PC-3 (cell line): ENCODE results near the gene GPC5. TPM values are rescaled to one million over a fixed set of nuclear protein-coding genes. Genes with fewer than 3 reads are reported as not detected.
A peak's percentile ranks its signal among the peaks of the same experiment; 100 is the strongest.

Source experiments
- ATAC-seq: fragments of 200-7000 bp; cut with Tn5 transposase; 2 replicates; pipeline ENCODE4 v1.9.1; 2020; ENCODE audit warnings: mild to moderate bottlenecking, moderate library complexity
- BruUV-seq: library from RNA; stranded (reverse); fragments of 400-500 nt; replicated peaks from 2 replicates; lab custom pipeline; 2021; lab: Mats Ljungman, UMichigan
- CTCF ChIA-PET: fragments of 300-600 bp; sonication (Branson Sonifier 250); formaldehyde crosslinking; loops from one replicate; lab custom pipeline; 2022; ENCODE audit warnings: antibody characterized with exemption; lab: Charles Lee
- POLR2A ChIA-PET: fragments of 300-600 bp; sonication (Branson Sonifier 250); formaldehyde crosslinking; loops from one replicate; lab custom pipeline; 2022; ENCODE audit warnings: antibody characterized with exemption; ENCODE audit not compliant: unreplicated experiment; lab: Charles Lee
- DNase-seq: peaks from one replicate; pipeline ENCODE4 v3.0.0-alpha.2; 2015
- H2AFZ ChIP-seq: fragments of 300-600 bp; sonication (generic); 2 replicates; pipeline ENCODE4 v1.6.0; 2016; ENCODE audit warnings: antibody characterized with exemption, low read length
- H3F3A ChIP-seq: fragments of 300-600 bp; sonication (generic); one replicate; pipeline ENCODE4 v1.6.0; 2017; ENCODE audit warnings: antibody characterized with exemption, low read length, control low read depth, mild to moderate bottlenecking; ENCODE audit not compliant: unreplicated experiment
- H3K27ac ChIP-seq: fragments of 300-600 bp; sonication (generic); 2 replicates; pipeline ENCODE4 v1.5.1; 2016; ENCODE audit warnings: mild to moderate bottlenecking, low read length
- H3K27me3 ChIP-seq: fragments of 300-600 bp; sonication (generic); 2 replicates; pipeline ENCODE4 v1.6.1; 2016; ENCODE audit warnings: low read length, mixed read lengths
- H3K36me3 ChIP-seq: fragments of 300-600 bp; sonication (generic); 2 replicates; pipeline ENCODE4 v1.6.1; 2016; ENCODE audit warnings: low read depth, mixed run types, low read length, mixed read lengths
- H3K4me1 ChIP-seq: fragments of 300-600 bp; sonication (generic); 2 replicates; pipeline ENCODE4 v1.5.1; 2016; ENCODE audit warnings: low read length; ENCODE audit not compliant: insufficient read depth
- H3K4me2 ChIP-seq: fragments of 300-600 bp; sonication (generic); 2 replicates; pipeline ENCODE4 v1.6.0; 2016; ENCODE audit warnings: low read length
- H3K4me3 ChIP-seq: fragments of 300-600 bp; sonication (generic); 2 replicates; pipeline ENCODE4 v1.5.1; 2016; ENCODE audit warnings: mild to moderate bottlenecking, low read length, mixed read lengths
- H3K79me2 ChIP-seq: fragments of 300-600 bp; sonication (generic); 2 replicates; pipeline ENCODE4 v1.6.1; 2017; ENCODE audit warnings: low read length, mixed read lengths
- H3K9ac ChIP-seq: fragments of 300-600 bp; sonication (generic); 2 replicates; pipeline ENCODE4 v1.6.0; 2016; ENCODE audit warnings: mild to moderate bottlenecking, low read length
- H3K9me2 ChIP-seq: fragments of 300-600 bp; sonication (generic); replicated peaks from 2 replicates; pipeline ENCODE4 v1.6.1; 2016; ENCODE audit warnings: mixed run types, low read length, mixed read lengths
- H3K9me3 ChIP-seq: fragments of 300-600 bp; sonication (generic); 2 replicates; pipeline ENCODE4 v1.6.1; 2016; ENCODE audit warnings: low read length, mixed read lengths
- H4K20me1 ChIP-seq: fragments of 300-600 bp; sonication (generic); 2 replicates; pipeline ENCODE4 v1.6.1; 2016; ENCODE audit warnings: low read length, mixed read lengths
- EZH2 ChIP-seq: fragments of 300-600 bp; sonication (generic); IDR thresholded peaks from one replicate; pipeline ENCODE4 v1.6.1; 2017; ENCODE audit warnings: antibody characterized with exemption, mild to moderate bottlenecking, low read length; ENCODE audit not compliant: unreplicated experiment
- EZH2phosphoT487 ChIP-seq: fragments of 300-600 bp; sonication (generic); IDR thresholded peaks from 2 replicates; pipeline ENCODE4 v1.6.1; 2018; ENCODE audit warnings: mild to moderate bottlenecking, antibody characterized with exemption, low read length, borderline replicate concordance
- intact Hi-C: fragments of 100-400 bp; cut with micrococcal nuclease; formaldehyde crosslinking; loops from 2 replicates; pipeline ENCODE4 v1.9.0; 2023
- microRNA-seq: library from miRNA; unstranded; fragments of <30 nt; microRNA quantifications from one replicate; pipeline ENCODE4 v1.1.0, GENCODE V29; 2020; ENCODE audit not compliant: unreplicated experiment
- total RNA-seq: library from RNA; depleted of rRNA; stranded (reverse); fragments of >200 nt; gene quantifications from 2 replicates; pipeline ENCODE4 v1.2.3, GENCODE V29; 2014; rRNA removed
- TF ChIP-seq, protein P1 (sequence below): fragments of 300-600 bp; sonication (generic); conservative IDR thresholded peaks from 2 replicates; pipeline ENCODE4 v1.5.1; 2017; ENCODE audit warnings: antibody characterized with exemption, low read depth, mild to moderate bottlenecking, low read length

Gene GPC5
- total RNA-seq, 1 experiment from 2014 or later, result not detected

- no peaks in the 10 kb centered on the region for H3K9me3 ChIP-seq
- BruUV-seq, result no TSS peak
- no peak overlapping the region for H3K9ac ChIP-seq
- intact Hi-C loops, result no loop called here
- POLR2A ChIA-PET, result no interaction called here
- H3K79me2 ChIP-seq, result no peaks in the 10 kb centered on the region
- DNase-seq, result peak; percentile 6
- no peaks in the 10 kb centered on the region for H4K20me1 ChIP-seq
- no peak overlapping the region for H3K27ac ChIP-seq
- H3K36me3 ChIP-seq, result no peaks in the 10 kb centered on the region
- no peaks in the 10 kb centered on the region for H3K27me3 ChIP-seq
- CTCF ChIA-PET, result no interaction called here
- H3F3A ChIP-seq, result no peaks in the 10 kb centered on the region
- ATAC-seq, result no peak
- no peaks in the 10 kb centered on the region for H3K4me1 ChIP-seq
- TF ChIP-seq EZH2phosphoT487 (no peak), EZH2 (no peak)
- TF ChIP-seq, protein P1, sequence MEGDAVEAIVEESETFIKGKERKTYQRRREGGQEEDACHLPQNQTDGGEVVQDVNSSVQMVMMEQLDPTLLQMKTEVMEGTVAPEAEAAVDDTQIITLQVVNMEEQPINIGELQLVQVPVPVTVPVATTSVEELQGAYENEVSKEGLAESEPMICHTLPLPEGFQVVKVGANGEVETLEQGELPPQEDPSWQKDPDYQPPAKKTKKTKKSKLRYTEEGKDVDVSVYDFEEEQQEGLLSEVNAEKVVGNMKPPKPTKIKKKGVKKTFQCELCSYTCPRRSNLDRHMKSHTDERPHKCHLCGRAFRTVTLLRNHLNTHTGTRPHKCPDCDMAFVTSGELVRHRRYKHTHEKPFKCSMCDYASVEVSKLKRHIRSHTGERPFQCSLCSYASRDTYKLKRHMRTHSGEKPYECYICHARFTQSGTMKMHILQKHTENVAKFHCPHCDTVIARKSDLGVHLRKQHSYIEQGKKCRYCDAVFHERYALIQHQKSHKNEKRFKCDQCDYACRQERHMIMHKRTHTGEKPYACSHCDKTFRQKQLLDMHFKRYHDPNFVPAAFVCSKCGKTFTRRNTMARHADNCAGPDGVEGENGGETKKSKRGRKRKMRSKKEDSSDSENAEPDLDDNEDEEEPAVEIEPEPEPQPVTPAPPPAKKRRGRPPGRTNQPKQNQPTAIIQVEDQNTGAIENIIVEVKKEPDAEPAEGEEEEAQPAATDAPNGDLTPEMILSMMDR, result no peak
- no peak overlapping the region for H2AFZ ChIP-seq
- no peak overlapping the region for H3K4me2 ChIP-seq
- H3K4me3 ChIP-seq, result no peak overlapping the region
- H3K9me2 ChIP-seq, result no peaks in the 10 kb centered on the region
Measured at GRCh38 chr13:92901739-92902138, 1503.3 kb downstream of the GPC5 start.

DNA sequence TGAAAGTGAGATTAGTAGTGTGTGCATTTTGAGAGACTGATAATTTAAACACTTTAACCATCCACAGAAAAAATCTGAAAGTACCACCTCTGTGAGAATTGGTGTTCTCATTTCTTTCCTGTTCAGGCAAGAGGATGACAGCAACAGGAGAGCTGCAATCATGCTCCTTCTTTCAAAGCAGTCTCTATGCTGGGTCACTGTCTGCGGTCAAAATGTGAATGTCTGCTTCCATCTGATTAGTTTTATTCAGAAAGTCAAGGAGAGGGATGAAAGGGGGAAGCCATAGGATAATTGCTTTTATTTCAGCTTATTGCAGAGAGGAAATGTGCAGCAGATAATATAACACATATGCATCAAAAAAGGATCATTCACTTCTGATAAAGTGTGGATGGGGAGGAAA, 1514.2 kb downstream of the GPC5 start:
- intact Hi-C loops, result no loop called here

DNA sequence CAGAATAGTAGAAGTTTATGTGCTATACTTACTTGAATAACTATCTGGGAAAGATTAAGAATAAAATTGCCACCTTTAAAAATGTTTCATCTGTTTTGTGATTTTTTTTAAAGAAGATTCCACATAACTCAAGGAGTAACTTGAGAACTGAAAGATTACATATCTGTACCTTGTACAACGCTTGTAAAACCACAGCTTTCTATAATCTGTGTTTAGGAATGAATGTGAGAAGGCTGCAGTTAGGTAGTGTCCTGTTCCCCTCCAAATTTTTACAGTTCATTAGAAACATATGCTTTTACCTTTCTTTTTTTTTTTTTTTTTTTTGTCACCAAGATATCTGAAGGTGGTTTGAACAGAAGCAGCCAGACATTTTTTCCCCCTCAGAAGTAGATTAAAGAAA, 1515.4 kb downstream of the GPC5 start:
- H4K20me1 ChIP-seq, result no peaks in the 10 kb centered on the region
- no TSS peak for BruUV-seq
- intact Hi-C loops, result no loop called here
- no peaks in the 10 kb centered on the region for H3K79me2 ChIP-seq
- TF ChIP-seq EZH2phosphoT487, result no peak
- DNase-seq (no peak), ATAC-seq (no peak)
- no peaks in the 10 kb centered on the region for H3F3A ChIP-seq
- POLR2A ChIA-PET, result no interaction called here
- no peak overlapping the region for H2AFZ ChIP-seq
- H3K4me1 ChIP-seq, result no peaks in the 10 kb centered on the region
- H3K9me3 ChIP-seq, result no peaks in the 10 kb centered on the region
- no peaks in the 10 kb centered on the region for H3K36me3 ChIP-seq
- H3K27me3 ChIP-seq, result no peaks in the 10 kb centered on the region
- no peak overlapping the region for H3K9ac ChIP-seq
- no peak overlapping the region for H3K27ac ChIP-seq
- H3K9me2 ChIP-seq, result no peaks in the 10 kb centered on the region
- CTCF ChIA-PET, result no interaction called here
- H3K4me3 ChIP-seq, result no peak overlapping the region
- H3K4me2 ChIP-seq, result no peak overlapping the region

More for the DNA sequence above, 1514.2 kb downstream of the GPC5 start:
- Histone ChIP-seq H3K4me3 (no peak overlapping the region), H3K27me3 (no peaks in the 10 kb centered on the region), H3K27ac (no peak overlapping the region), H3F3A (no peaks in the 10 kb centered on the region), H3K4me1 (no peaks in the 10 kb centered on the region), H3K36me3 (no peaks in the 10 kb centered on the region), H2AFZ (no peak overlapping the region), H3K79me2 (no peaks in the 10 kb centered on the region), H3K4me2 (no peak overlapping the region), H3K9me2 (no peaks in the 10 kb centered on the region), H4K20me1 (no peaks in the 10 kb centered on the region), H3K9ac (no peak overlapping the region), H3K9me3 (no peaks in the 10 kb centered on the region)
- POLR2A ChIA-PET, result no interaction called here
- CTCF ChIA-PET, result no interaction called here
- TF ChIP-seq EZH2phosphoT487, result no peak
- TF ChIP-seq EZH2, result no peak
- TF ChIP-seq, protein P1, result no peak
- BruUV-seq, result no TSS peak
- DNase-seq (no peak), ATAC-seq (no peak)

Small RNAs within 50 kb of the gene (microRNA-seq; reads per million reads assigned to microRNA genes)
- gene MIR548AS, result not detected

Other genes with a start within 250 kb of the GPC5 start
- gene MIR17HG, start 50.9 kb upstream of the GPC5 start, total RNA-seq, result 5.5 and 5.6 TPM in 2 replicates